Upper lobe of right lung (tissue), 1 donor: ENCODE measurements around the gene FNDC3A. TPM values are rescaled to one million over a fixed set of nuclear protein-coding genes. Genes with fewer than 3 reads are reported as not detected.

Experiments used
- ATAC-seq: fragments of 200-7000 bp; cut with Tn5 transposase; one replicate; pipeline ENCODE4 v1.9.1; 2020; ENCODE audit warnings: mild to moderate bottlenecking, moderate library complexity
- DNase-seq: peaks from one replicate; pipeline ENCODE4 v3.0.0-alpha.2; 2020
- H3K27ac ChIP-seq: fragments of 200-600 bp; one replicate; pipeline ENCODE4 v1.8.0; 2022
- H3K27me3 ChIP-seq: fragments of 200-600 bp; one replicate; pipeline ENCODE4 v1.8.0; 2022; ENCODE audit warnings: mild to moderate bottlenecking
- H3K36me3 ChIP-seq: fragments of 200-600 bp; one replicate; pipeline ENCODE4 v1.8.0; 2022
- H3K4me1 ChIP-seq: fragments of 200-600 bp; one replicate; pipeline ENCODE4 v1.8.0; 2022
- H3K4me3 ChIP-seq: fragments of 200-600 bp; one replicate; pipeline ENCODE4 v1.8.0; 2022; ENCODE audit warnings: mild to moderate bottlenecking
- H3K9me3 ChIP-seq: fragments of 200-600 bp; one replicate; pipeline ENCODE4 v1.8.0; 2022
- intact Hi-C: fragments of 100-400 bp; cut with DNase I; formaldehyde crosslinking; loops from one replicate; pipeline ENCODE4 v1.11.0; 2022
- total RNA-seq: library from RNA; stranded (reverse); fragmentation: NEBNext Ultra II Directional; extraction: Animal tissue kit (Norgen Biotek cat#: 25700); gene quantifications from one replicate; pipeline ENCODE4 v1.2.1, GENCODE V29; 2021
- TF ChIP-seq, protein P1 (sequence below): fragments of 200-600 bp; IDR thresholded peaks from one replicate; pipeline ENCODE4 v1.8.0; 2022; ENCODE audit warnings: antibody characterized with exemption
- donor health status: DM: no; HTN: yes; CAD: no; lungs with severe emphysema.

Gene FNDC3A
- total RNA-seq, 1 donor from 2014 or later: 59.0 TPM

DNA sequence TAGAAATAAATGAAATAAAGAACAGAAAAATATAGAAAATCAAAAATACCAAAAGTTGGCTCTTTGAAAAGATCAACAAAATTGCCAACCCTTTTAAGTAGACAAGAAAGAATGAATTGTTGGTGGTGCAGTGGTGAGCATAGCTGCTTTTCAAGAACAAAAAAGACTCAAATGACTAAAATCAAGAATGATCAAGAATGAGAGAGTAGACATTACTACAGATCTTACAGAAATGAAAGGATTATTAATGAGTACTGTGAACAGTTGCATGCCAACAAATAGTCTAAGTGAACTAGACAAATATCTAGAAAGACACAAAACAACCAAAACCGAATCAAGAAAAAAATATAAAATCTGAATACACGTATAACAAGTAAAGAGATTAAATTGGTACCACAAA, 53.9 kb downstream of the FNDC3A start:
- H3K36me3 ChIP-seq: no peaks in the 10 kb centered on the region
- no peak overlapping the region for H3K4me3 ChIP-seq
- H3K4me1 ChIP-seq: no peaks in the 10 kb centered on the region
- intact Hi-C loops: no loop called here
- no peaks in the 10 kb centered on the region for H3K9me3 ChIP-seq
- no peak for DNase-seq
- TF ChIP-seq, protein P1, sequence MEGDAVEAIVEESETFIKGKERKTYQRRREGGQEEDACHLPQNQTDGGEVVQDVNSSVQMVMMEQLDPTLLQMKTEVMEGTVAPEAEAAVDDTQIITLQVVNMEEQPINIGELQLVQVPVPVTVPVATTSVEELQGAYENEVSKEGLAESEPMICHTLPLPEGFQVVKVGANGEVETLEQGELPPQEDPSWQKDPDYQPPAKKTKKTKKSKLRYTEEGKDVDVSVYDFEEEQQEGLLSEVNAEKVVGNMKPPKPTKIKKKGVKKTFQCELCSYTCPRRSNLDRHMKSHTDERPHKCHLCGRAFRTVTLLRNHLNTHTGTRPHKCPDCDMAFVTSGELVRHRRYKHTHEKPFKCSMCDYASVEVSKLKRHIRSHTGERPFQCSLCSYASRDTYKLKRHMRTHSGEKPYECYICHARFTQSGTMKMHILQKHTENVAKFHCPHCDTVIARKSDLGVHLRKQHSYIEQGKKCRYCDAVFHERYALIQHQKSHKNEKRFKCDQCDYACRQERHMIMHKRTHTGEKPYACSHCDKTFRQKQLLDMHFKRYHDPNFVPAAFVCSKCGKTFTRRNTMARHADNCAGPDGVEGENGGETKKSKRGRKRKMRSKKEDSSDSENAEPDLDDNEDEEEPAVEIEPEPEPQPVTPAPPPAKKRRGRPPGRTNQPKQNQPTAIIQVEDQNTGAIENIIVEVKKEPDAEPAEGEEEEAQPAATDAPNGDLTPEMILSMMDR: no peak
- ATAC-seq: no peak
- no peaks in the 10 kb centered on the region for H3K27me3 ChIP-seq
- H3K27ac ChIP-seq: no peak overlapping the region

- no peak overlapping the region for H3K27ac ChIP-seq
- no peaks in the 10 kb centered on the region for H3K36me3 ChIP-seq
- intact Hi-C loops: no loop called here
- DNase-seq (no peak), ATAC-seq (no peak)
- no peaks in the 10 kb centered on the region for H3K4me1 ChIP-seq
- no peaks in the 10 kb centered on the region for H3K9me3 ChIP-seq
- no peak overlapping the region for H3K4me3 ChIP-seq
- no peaks in the 10 kb centered on the region for H3K27me3 ChIP-seq
- TF ChIP-seq, protein P1: no peak
These were observed 54.5 kb downstream of the FNDC3A start for GRCh38 chr13:49030213-49030612.

DNA sequence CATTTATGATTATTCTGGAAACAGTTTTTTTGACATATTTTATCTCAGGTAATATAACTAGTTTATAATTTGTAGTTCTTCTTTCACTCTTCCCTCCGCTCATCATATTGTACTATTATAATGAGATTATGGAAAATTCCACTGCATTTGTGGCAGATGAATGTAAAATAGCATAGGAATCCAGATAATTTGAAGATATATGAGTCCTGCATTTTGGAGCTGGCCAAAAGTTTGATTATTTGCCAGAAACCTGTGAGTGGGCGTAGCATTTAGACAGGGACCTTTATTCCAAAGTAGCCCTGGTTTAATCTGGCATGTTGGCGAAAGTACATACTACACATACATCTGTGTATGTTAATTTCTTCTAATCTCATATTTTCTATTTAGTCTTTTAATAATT, 65.2 kb downstream of the FNDC3A start:
- intact Hi-C loops: no loop called here
- DNase-seq: no peak
- H3K4me3 ChIP-seq: no peak overlapping the region
- no peaks in the 10 kb centered on the region for H3K9me3 ChIP-seq
- H3K27me3 ChIP-seq: no peaks in the 10 kb centered on the region
- no peak overlapping the region for H3K27ac ChIP-seq
- ATAC-seq: no peak
- H3K36me3 ChIP-seq: no peaks in the 10 kb centered on the region
- TF ChIP-seq, protein P1: no peak
- no peaks in the 10 kb centered on the region for H3K4me1 ChIP-seq

DNA sequence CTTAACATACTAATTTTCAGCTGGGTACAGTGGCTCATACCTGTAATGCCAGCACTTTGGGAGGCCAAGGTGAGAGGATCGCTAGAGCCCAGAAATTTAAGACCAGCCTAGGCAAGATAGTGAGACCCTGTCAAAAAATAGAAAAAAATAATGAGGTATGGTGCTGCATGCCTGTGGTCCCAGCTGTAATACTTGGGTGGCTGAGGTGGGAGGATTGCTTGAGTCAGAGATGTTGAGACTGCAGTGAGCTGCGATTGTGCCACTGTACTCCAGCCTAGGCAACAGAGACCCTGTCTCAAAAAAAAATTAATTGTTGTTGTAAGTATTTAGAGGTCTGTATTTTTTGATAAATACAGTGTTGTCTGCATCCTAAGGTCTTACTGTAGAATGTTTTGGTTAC, 66.8 kb downstream of the FNDC3A start:
- no peak overlapping the region for H3K27ac ChIP-seq
- no peak for ATAC-seq
- H3K4me1 ChIP-seq: no peaks in the 10 kb centered on the region
- H3K36me3 ChIP-seq: no peaks in the 10 kb centered on the region
- no peaks in the 10 kb centered on the region for H3K27me3 ChIP-seq
- H3K4me3 ChIP-seq: no peak overlapping the region
- TF ChIP-seq, protein P1: no peak
- H3K9me3 ChIP-seq: no peaks in the 10 kb centered on the region
- no peak for DNase-seq
- intact Hi-C loops: no loop called here

- intact Hi-C loops: no loop called here
- ATAC-seq (no peak), DNase-seq (no peak)
- no peak overlapping the region for H3K4me3 ChIP-seq
- no peaks in the 10 kb centered on the region for H3K27me3 ChIP-seq
- H3K9me3 ChIP-seq: no peaks in the 10 kb centered on the region
- no peaks in the 10 kb centered on the region for H3K36me3 ChIP-seq
- TF ChIP-seq, protein P1: no peak
- H3K4me1 ChIP-seq: no peaks in the 10 kb centered on the region
- no peak overlapping the region for H3K27ac ChIP-seq
These were observed 68.3 kb downstream of the FNDC3A start for GRCh38 chr13:49044008-49044407.

- TF ChIP-seq, protein P1: no peak
- Histone ChIP-seq H3K4me1 (no peaks in the 10 kb centered on the region), H3K4me3 (no peak overlapping the region), H3K36me3 (no peaks in the 10 kb centered on the region), H3K9me3 (no peaks in the 10 kb centered on the region), H3K27me3 (no peaks in the 10 kb centered on the region), H3K27ac (no peak overlapping the region)
- intact Hi-C loops: no loop called here
- ATAC-seq (no peak), DNase-seq (no peak)
These were observed 69.1 kb downstream of the FNDC3A start for GRCh38 chr13:49044836-49045235.
